ENCODE results near the gene FAM171A1. TPM values are rescaled to one million over a fixed set of nuclear protein-coding genes. Genes with fewer than 3 reads are reported as not detected.

Gene FAM171A1
- total and polyA plus RNA-seq, 2 donors (not counting 3 experiments of a cell fraction or from before 2014, with no cell fraction given), result 56.3 to 75.8 TPM

DNA sequence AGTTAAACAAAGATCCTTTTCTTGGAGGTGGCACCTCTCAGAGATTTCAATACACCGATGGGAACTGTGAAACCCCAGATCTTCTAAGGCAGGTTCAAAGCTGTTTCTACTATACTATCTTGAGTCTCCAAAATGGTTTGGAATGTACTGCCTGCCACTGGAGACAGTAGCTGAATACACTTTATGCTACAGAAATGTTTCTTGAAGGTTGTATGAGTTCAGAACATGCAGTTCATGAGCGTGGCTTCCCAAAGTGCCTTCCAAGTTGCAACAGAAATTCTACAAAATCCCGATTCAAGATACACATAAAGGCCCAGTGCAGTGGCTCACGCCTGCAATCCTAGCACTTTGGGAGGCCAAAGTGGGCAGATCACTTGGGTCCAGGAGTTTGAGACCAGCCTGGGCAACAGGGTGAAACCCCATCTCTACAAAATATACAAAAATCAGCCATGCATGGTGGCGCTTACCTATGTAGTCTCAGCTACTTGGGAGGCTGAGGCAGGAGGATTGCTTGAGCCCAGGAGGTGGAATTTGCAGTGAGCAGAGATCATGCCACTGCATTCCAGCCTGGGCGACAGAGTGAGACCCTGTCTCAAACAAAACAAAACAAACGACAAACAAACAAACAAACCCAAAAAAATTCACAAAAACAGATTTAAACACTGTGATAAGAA lies 36.3 kb downstream of the FAM171A1 start:
- H3K4me3 ChIP-seq (replicated peaks in 1 of 3; ENCODE audit: insufficient read depth in 1 of 3, low read depth in 1 of 3, low read length in 3 of 3), result no peak overlapping the region
- intact Hi-C loops (cut with micrococcal nuclease), result no loop called here
- H3K79me2 ChIP-seq (ENCODE audit: control insufficient read depth, insufficient read depth, low read length), result peaks cover 78% of the 10 kb centered on the region
- FAIRE-seq (no peak), DNase-seq (ENCODE audit: low read depth, low spot score) (no peak)
- TF ChIP-seq GATA2 (IDR thresholded peaks at IDR 0.05; ENCODE audit: insufficient read depth, insufficient read length, low read depth, low read length) (no peak), JUN (IDR thresholded peaks at IDR 0.05; ENCODE audit: borderline replicate concordance, insufficient read depth, insufficient read length, low read depth) (no peak), POLR2AphosphoS5 (IDR thresholded peaks at IDR 0.05; ENCODE audit: insufficient read depth, low read depth, low read length) (no peak), MYC (IDR thresholded peaks at IDR 0.05; ENCODE audit: low read depth, low read length) (no peak), FOS (IDR thresholded peaks at IDR 0.05; ENCODE audit: borderline replicate concordance, insufficient read depth, low read length) (no peak), POLR2A (IDR thresholded peaks at IDR 0.05; ENCODE audit: low read depth, low read length) (no peak), EZH2 (IDR thresholded peaks at IDR 0.05; ENCODE audit: borderline replicate concordance, low read depth, low read length, severe bottlenecking) (no peak)
- TF ChIP-seq, protein P1, sequence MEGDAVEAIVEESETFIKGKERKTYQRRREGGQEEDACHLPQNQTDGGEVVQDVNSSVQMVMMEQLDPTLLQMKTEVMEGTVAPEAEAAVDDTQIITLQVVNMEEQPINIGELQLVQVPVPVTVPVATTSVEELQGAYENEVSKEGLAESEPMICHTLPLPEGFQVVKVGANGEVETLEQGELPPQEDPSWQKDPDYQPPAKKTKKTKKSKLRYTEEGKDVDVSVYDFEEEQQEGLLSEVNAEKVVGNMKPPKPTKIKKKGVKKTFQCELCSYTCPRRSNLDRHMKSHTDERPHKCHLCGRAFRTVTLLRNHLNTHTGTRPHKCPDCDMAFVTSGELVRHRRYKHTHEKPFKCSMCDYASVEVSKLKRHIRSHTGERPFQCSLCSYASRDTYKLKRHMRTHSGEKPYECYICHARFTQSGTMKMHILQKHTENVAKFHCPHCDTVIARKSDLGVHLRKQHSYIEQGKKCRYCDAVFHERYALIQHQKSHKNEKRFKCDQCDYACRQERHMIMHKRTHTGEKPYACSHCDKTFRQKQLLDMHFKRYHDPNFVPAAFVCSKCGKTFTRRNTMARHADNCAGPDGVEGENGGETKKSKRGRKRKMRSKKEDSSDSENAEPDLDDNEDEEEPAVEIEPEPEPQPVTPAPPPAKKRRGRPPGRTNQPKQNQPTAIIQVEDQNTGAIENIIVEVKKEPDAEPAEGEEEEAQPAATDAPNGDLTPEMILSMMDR (IDR thresholded peaks at IDR 0.05; ENCODE audit: extremely low read depth in 1 of 2, insufficient read depth in 1 of 2, low read depth in 1 of 2, low read length in 2 of 2), result no peak
- TF ChIP-seq, protein P2, sequence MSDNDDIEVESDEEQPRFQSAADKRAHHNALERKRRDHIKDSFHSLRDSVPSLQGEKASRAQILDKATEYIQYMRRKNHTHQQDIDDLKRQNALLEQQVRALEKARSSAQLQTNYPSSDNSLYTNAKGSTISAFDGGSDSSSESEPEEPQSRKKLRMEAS (IDR thresholded peaks at IDR 0.05; ENCODE audit: insufficient read depth, insufficient read length), result no peak
- dilution Hi-C loops (cut with MboI; ENCODE audit: extremely low pct_ligation_motif_present, low sequenced_read_pairs), result no loop called here
- H3K4me1 ChIP-seq (ENCODE audit: control insufficient read depth, extremely low read depth, insufficient read depth, low read length), result no peaks in the 10 kb centered on the region
- no peaks in the 10 kb centered on the region for H3K9me1 ChIP-seq (replicated peaks; ENCODE audit: control insufficient read depth, extremely low read depth, insufficient read depth, low read length)
- H4K20me1 ChIP-seq (replicated peaks; ENCODE audit: control insufficient read depth, extremely low read depth, insufficient read depth, low read length), result no peaks in the 10 kb centered on the region
- BruUV-seq (replicated peaks), result no TSS peak
- no peaks in the 10 kb centered on the region for H3K36me3 ChIP-seq (ENCODE audit: control insufficient read depth in 2 of 2, extremely low read depth in 1 of 2, insufficient read depth in 2 of 2, low read length in 2 of 2)
- H3K9ac ChIP-seq (replicated peaks; ENCODE audit: extremely low read depth, insufficient read depth, low read length), result no peak overlapping the region
- ChIA-PET POLR2A (no interaction called here), CTCF (no interaction called here)
- H3K9me3 ChIP-seq (replicated peaks; ENCODE audit: control insufficient read depth, insufficient read depth, low read length), result no peaks in the 10 kb centered on the region
- H3K27ac ChIP-seq (ENCODE audit: insufficient read depth, low read depth, low read length), result no peak overlapping the region
- no peak overlapping the region for H3K4me2 ChIP-seq (ENCODE audit: insufficient read depth, low read length)
- H2AFZ ChIP-seq (ENCODE audit: low read depth, low read length), result no peak overlapping the region
- H3K27me3 ChIP-seq (ENCODE audit: control insufficient read depth in 2 of 2, insufficient read depth in 2 of 2, low read length in 2 of 2), result no peaks in the 10 kb centered on the region

Data from endothelial cell of umbilical vein (primary cell).